SU-DHL-6 (cell line): Measurements from ENCODE around the gene ATP13A3.

Source experiments
- H2AFZ ChIP-seq: fragments of 200-600 bp; sonication (generic); 2 replicates; pipeline ENCODE4 v1.6.1; 2014; ENCODE audit warnings: low read depth, mild to moderate bottlenecking, moderate library complexity, mixed read lengths, antibody characterized with exemption, low read length; ENCODE audit not compliant: severe bottlenecking
- H3F3A ChIP-seq: fragments of 200-600 bp; shearing (Covaris generic); 2 replicates; pipeline ENCODE4 v1.6.0; 2016; ENCODE audit warnings: antibody characterized with exemption, mild to moderate bottlenecking; ENCODE audit not compliant: insufficient read depth
- H3K27ac ChIP-seq: fragments of 200-600 bp; sonication (generic); 2 replicates; pipeline ENCODE4 v1.5.1; 2016; ENCODE audit warnings: low read depth, mild to moderate bottlenecking, low read length, moderate library complexity, mixed read lengths
- H3K27me3 ChIP-seq: fragments of 200-600 bp; sonication (generic), shearing (Covaris generic); 2 replicates; pipeline ENCODE4 v1.6.0; 2014; ENCODE audit warnings: mild to moderate bottlenecking, low read length
- H3K36me3 ChIP-seq: fragments of 200-600 bp; sonication (generic); 2 replicates; pipeline ENCODE4 v1.6.1; 2014; ENCODE audit warnings: mild to moderate bottlenecking, low read length, mixed read lengths
- H3K4me2 ChIP-seq: fragments of 300-600, 200-600 bp; shearing (Covaris generic), sonication (generic); 2 replicates; pipeline ENCODE4 v1.6.0; 2014; ENCODE audit warnings: low read length, low read depth, mild to moderate bottlenecking; ENCODE audit not compliant: poor library complexity, severe bottlenecking
- H3K4me3 ChIP-seq: fragments of 200-600 bp; sonication (generic); 2 replicates; pipeline ENCODE4 v1.5.1; 2014; ENCODE audit warnings: antibody characterized with exemption, low read length, mild to moderate bottlenecking, mixed read lengths; ENCODE audit not compliant: insufficient read depth, poor library complexity, severe bottlenecking
- H3K79me2 ChIP-seq: fragments of 200-600 bp; sonication (generic); 2 replicates; pipeline ENCODE4 v1.6.1; 2014; ENCODE audit warnings: mild to moderate bottlenecking, low read length, moderate library complexity; ENCODE audit not compliant: insufficient read depth
- H3K9ac ChIP-seq: fragments of 200-600 bp; sonication (generic); 2 replicates; pipeline ENCODE4 v1.7.0; 2014; ENCODE audit warnings: mild to moderate bottlenecking, low read length
- H3K9me2 ChIP-seq: fragments of 200-600 bp; sonication (generic); replicated peaks from 2 replicates; pipeline ENCODE4 v1.6.1; 2014; ENCODE audit warnings: low read length; ENCODE audit not compliant: insufficient read depth
- H3K9me3 ChIP-seq: fragments of 200-600 bp; sonication (generic); 2 replicates; pipeline ENCODE4 v1.6.1; 2014; ENCODE audit warnings: low read length, mixed read lengths; ENCODE audit not compliant: insufficient read depth
- H4K20me1 ChIP-seq: fragments of 200-600 bp; sonication (generic); 2 replicates; pipeline ENCODE4 v1.6.1; 2014; ENCODE audit warnings: low read depth, mild to moderate bottlenecking, antibody characterized with exemption, low read length, moderate library complexity, mixed read lengths
- CTCF ChIP-seq: fragments of 200-600 bp; sonication (generic); IDR thresholded peaks from one replicate; pipeline ENCODE4 v1.5.1; 2017; ENCODE audit warnings: antibody characterized with exemption, mild to moderate bottlenecking, low read length, moderate library complexity; ENCODE audit not compliant: insufficient read depth, poor library complexity, severe bottlenecking
- EZH2phosphoT487 ChIP-seq: fragments of 200-600 bp; sonication (generic), shearing (Covaris generic); conservative IDR thresholded peaks from 2 replicates; pipeline ENCODE4 v1.6.1; 2018; ENCODE audit warnings: mild to moderate bottlenecking, antibody characterized with exemption, low read length, moderate library complexity, mixed read lengths

The ATP13A3 gene

DNA sequence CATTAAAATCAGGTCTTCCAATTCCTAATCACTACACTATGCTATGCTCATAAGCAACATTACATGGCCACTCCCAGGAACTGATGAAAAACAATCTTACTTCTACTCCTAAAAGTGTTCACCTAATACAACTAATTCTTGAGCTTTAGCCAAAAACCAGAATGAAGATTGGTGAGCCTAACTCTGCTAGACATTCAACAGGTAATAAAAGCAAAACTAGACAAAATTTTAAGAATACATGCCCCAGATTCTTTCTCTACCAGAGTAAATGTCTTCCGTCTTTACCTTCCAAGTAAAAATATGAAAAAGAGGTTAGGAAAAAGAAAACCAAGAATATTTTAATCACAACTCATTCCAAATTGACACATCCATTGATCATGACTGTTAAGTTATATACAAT lies 31.3 kb downstream of the ATP13A3 start:
- H3K4me2 ChIP-seq: no peak overlapping the region
- H3K9me2 ChIP-seq: no peaks in the 10 kb centered on the region
- no peak overlapping the region for H3K4me3 ChIP-seq
- H3K27me3 ChIP-seq: no peaks in the 10 kb centered on the region
- H3K27ac ChIP-seq: no peak overlapping the region
- H3F3A ChIP-seq: 0 out of 2 replicates have a peak, but pooled peaks cover 2% of the 10 kb centered on the region
- H3K36me3 ChIP-seq: peaks cover 35% of the 10 kb centered on the region; the same call in 1 of the 2 replicates
- no peaks in the 10 kb centered on the region for H3K9me3 ChIP-seq
- TF ChIP-seq EZH2phosphoT487 (no peak), CTCF (no peak)
- no peaks in the 10 kb centered on the region for H3K79me2 ChIP-seq
- H2AFZ ChIP-seq: no peak overlapping the region
- no peak overlapping the region for H3K9ac ChIP-seq
- H4K20me1 ChIP-seq: no peaks in the 10 kb centered on the region

- peaks cover 45% of the 10 kb centered on the region for H3K36me3 ChIP-seq
- no peaks in the 10 kb centered on the region for H4K20me1 ChIP-seq
- TF ChIP-seq CTCF (no peak), EZH2phosphoT487 (no peak)
- no peak overlapping the region for H3K4me2 ChIP-seq
- no peak overlapping the region for H3K4me3 ChIP-seq
- H3F3A ChIP-seq: no peaks in the 10 kb centered on the region
- no peak overlapping the region for H3K27ac ChIP-seq
- no peak overlapping the region for H3K9ac ChIP-seq
- no peaks in the 10 kb centered on the region for H3K27me3 ChIP-seq
- H3K9me2 ChIP-seq: no peaks in the 10 kb centered on the region
- H2AFZ ChIP-seq: no peak overlapping the region
- H3K79me2 ChIP-seq: no peaks in the 10 kb centered on the region
- no peaks in the 10 kb centered on the region for H3K9me3 ChIP-seq
Measured at GRCh38 chr3:194450341-194450740, 36.5 kb downstream of the ATP13A3 start.

- Histone ChIP-seq H3K27ac (no peak overlapping the region), H3K9me2 (no peaks in the 10 kb centered on the region), H3K36me3 (peaks cover 44% of the 10 kb centered on the region), H3K9ac (no peak overlapping the region), H3K27me3 (no peaks in the 10 kb centered on the region), H3K4me3 (no peak overlapping the region), H3K79me2 (no peaks in the 10 kb centered on the region), H3K9me3 (no peaks in the 10 kb centered on the region), H4K20me1 (no peaks in the 10 kb centered on the region), H3K4me2 (no peak overlapping the region), H3F3A (no peaks in the 10 kb centered on the region), H2AFZ (no peak overlapping the region)
- TF ChIP-seq EZH2phosphoT487: no peak
- no peak for TF ChIP-seq CTCF
Measured at GRCh38 chr3:194449913-194450312, 36.9 kb downstream of the ATP13A3 start.
